ENCODE data around the gene HNRNPA1. TPM values are rescaled to one million over a fixed set of nuclear protein-coding genes. Genes with fewer than 3 reads are reported as not detected.

The HNRNPA1 gene
- total and polyA plus RNA-seq, 8 donors, result 652 to 4,346 (median 3,545) TPM

DNA sequence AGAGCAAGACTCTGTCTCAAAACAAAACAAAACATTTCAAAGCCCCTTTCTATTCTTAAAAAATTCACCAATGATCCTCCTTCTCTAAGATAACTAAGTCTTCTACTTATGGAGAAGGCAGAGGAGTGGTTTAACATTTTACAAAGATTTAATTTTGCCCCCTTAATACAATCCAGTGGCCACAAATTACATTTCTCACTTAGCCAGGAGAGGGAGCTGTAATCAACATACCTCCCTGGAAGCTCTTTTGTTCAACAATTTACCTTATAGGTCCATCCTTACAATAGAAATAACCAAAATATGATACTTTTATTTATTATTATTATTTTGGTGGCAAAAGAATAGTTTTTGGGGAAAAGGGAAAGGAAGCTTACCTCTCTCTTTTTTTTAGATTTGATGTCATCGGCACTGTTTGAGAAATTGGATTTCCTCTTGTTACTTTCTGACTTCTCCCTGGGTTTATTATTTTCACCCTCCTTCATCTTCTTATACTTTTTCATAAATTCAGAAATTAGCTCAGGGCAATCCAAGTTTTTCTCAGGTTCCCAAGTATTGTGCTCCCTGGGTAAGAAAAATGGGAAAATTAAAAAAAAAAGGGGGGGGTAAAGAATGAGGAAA lies 28.8 kb upstream of the HNRNPA1 start:
- Histone ChIP-seq H3K27ac (no peak overlapping the region), H3K36me3 (peaks cover 0 to 81% of the 10 kb centered on the region in 2 donors), H3K4me1 (peaks cover 0 to 8% of the 10 kb centered on the region in 2 donors), H3K4me3 (no peak overlapping the region), H3K9me3 (no peaks in the 10 kb centered on the region), H3K27me3 (no peaks in the 10 kb centered on the region)
- DNase-seq (peak in 1 of 4 donors; percentile 23), ATAC-seq (peak; percentile 78)
- TF ChIP-seq, protein P1, sequence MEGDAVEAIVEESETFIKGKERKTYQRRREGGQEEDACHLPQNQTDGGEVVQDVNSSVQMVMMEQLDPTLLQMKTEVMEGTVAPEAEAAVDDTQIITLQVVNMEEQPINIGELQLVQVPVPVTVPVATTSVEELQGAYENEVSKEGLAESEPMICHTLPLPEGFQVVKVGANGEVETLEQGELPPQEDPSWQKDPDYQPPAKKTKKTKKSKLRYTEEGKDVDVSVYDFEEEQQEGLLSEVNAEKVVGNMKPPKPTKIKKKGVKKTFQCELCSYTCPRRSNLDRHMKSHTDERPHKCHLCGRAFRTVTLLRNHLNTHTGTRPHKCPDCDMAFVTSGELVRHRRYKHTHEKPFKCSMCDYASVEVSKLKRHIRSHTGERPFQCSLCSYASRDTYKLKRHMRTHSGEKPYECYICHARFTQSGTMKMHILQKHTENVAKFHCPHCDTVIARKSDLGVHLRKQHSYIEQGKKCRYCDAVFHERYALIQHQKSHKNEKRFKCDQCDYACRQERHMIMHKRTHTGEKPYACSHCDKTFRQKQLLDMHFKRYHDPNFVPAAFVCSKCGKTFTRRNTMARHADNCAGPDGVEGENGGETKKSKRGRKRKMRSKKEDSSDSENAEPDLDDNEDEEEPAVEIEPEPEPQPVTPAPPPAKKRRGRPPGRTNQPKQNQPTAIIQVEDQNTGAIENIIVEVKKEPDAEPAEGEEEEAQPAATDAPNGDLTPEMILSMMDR (IDR thresholded peaks at IDR 0.05), result peak; percentile 38 to 64
- intact Hi-C loops (cut with DNase I), result no loop called here

DNA sequence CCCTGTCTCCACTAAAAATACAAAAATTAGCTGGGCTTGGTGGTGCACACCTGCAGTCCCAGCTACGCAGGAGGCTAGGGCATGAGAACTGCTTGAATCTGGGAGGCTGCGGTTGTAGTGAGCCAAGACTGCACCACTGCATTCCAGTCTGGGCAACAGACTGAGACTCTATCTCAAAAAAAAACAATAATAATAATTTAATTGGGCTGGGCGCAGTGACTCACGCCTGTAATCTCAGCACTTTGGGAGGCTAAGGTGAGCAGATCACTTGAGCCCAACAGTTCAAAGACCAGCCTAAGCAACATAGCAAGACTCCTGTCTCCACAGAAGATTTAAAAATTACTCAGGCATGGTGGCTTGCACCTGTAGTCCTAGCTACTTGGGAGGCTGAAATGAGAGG lies 27.3 kb upstream of the HNRNPA1 start:
- ATAC-seq, result no peak
- Histone ChIP-seq H3K27ac (no peak overlapping the region), H3K36me3 (peaks cover 0 to 73% of the 10 kb centered on the region in 2 donors), H3K4me1 (peaks cover 0 to 11% of the 10 kb centered on the region in 2 donors), H3K27me3 (no peaks in the 10 kb centered on the region), H3K9me3 (no peaks in the 10 kb centered on the region), H3K4me3 (no peak overlapping the region)
- no peak for DNase-seq
- TF ChIP-seq, protein P1 (IDR thresholded peaks at IDR 0.05), result no peak
- intact Hi-C loops (cut with DNase I), result no loop called here

DNA sequence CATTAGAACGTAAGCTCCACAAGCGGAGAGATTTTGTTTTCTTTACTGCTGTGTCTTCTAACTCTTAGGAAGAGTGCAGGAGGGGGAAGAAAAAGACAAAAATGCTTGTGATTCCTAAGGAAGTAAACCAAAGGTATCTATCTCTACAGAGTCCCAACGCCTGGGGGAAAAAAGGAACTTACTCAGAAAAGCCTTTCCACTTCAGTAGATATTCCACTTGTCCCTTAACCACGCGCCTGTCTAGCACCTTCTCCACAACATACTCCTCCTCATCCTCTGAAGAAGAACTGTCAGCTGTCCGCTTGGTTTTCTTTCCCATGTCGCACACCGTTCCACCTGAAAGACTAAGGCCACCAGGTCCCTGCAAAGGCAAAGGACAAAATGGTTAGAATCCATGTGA lies 23.2 kb upstream of the HNRNPA1 start:
- DNase-seq (no peak), ATAC-seq (no peak)
- Histone ChIP-seq H3K36me3 (peaks cover 0 to 44% of the 10 kb centered on the region in 2 donors), H3K27me3 (no peaks in the 10 kb centered on the region), H3K9me3 (no peaks in the 10 kb centered on the region), H3K4me1 (peaks cover 6 to 42% of the 10 kb centered on the region in 2 donors), H3K4me3 (no peak overlapping the region), H3K27ac (no peak overlapping the region)
- intact Hi-C loops (cut with DNase I), result no loop called here
- TF ChIP-seq, protein P1 (IDR thresholded peaks at IDR 0.05), result no peak

DNA sequence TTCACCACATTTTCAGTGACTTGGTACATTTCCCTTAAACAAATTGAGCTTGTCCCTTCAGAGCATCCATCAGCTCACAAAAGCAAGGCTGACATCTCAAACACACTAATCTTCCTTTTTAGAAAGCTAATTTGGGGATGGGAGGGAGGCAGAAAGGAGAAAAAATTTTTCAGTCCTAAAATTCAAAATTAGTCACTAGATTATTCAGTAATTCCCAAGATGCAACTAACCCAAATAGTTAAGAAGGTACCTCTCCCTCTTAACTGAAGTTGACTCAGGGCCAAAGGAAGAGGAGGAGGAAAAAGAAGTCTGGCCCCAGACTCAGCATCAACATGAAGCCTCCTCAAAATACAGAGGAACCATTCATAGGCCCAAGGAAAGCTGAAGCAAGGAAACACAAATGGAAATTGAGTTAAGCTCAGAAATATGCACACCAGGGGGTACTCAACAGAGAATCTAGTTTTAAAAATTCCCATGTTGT lies 22.3 kb upstream of the HNRNPA1 start:
- Histone ChIP-seq H3K27me3 (no peaks in the 10 kb centered on the region), H3K36me3 (peaks cover 0 to 39% of the 10 kb centered on the region in 2 donors), H3K4me1 (peaks cover 6 to 47% of the 10 kb centered on the region in 2 donors), H3K27ac (peak overlapping the region; percentile 43 to 85), H3K9me3 (no peaks in the 10 kb centered on the region), H3K4me3 (no peak overlapping the region)
- ATAC-seq (no peak), DNase-seq (no peak)
- intact Hi-C loops (cut with DNase I), result no loop called here
- TF ChIP-seq, protein P1 (IDR thresholded peaks at IDR 0.05), result no peak

DNA sequence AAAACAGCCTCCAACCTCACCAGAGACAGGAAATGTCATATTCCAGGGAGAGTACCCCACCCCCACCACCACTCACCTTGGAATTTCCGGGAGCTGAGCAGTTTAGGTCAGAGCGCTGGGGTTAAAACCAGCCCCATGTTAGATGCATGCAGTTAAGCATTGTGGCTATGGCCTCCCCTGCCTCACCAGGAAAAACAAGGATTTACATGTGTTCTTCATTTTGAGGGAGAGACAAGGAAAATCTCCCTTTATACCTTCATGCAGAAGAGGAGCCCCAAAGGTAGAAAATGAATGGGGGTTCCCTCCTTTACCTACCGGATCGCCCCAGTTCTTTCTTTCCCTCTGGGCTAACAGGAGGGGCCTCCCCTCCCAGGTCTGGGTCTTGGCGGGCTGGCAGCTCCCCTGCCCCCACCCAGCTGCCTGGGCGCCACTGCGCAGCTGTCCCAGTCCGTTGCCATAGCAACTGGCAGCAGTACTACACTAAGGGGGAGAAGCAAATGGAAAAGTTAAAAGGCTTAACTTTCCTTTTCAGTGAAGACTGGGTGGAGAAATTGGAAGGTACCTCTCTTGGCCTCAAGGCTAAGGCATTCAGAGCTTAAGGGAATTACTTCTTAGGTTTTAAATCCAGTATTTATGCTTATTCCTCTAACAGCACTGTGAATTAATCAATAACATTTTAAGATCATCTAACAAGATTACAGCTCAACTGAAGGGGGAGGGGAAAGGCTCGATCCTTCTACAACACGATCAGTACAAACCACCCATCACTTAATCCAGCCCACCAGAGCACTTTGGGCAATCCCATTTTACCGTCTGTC lies 21.1 kb upstream of the HNRNPA1 start:
- Histone ChIP-seq H3K4me1 (peaks cover 6 to 47% of the 10 kb centered on the region in 2 donors), H3K27ac (peak overlapping the region; percentile 43 to 85), H3K4me3 (peak overlapping the region; percentile 23 to 39), H3K9me3 (no peaks in the 10 kb centered on the region), H3K27me3 (no peaks in the 10 kb centered on the region), H3K36me3 (peaks cover 0 to 30% of the 10 kb centered on the region in 2 donors)
- ATAC-seq (peak; percentile 95), DNase-seq (peak; percentile 81 to 95 (median 88))
- intact Hi-C loops (cut with DNase I), result no loop called here
- TF ChIP-seq, protein P1 (IDR thresholded peaks at IDR 0.05), result no peak

All from left lung (tissue), 10 donors.